Measurements from ENCODE around the gene MITF.
"Not testable (repeated sequence)": the region's sequence is repeated elsewhere in the genome, so short reads cannot be mapped to it uniquely, and the experiment has no call there.

MITF gene

GRCh38 chr3:69880069-69880640, 140.9 kb downstream of the MITF start:
- DNase-seq: no peak

GRCh38 chr3:69881051-69881450, 141.8 kb downstream of the MITF start:
- no peak for DNase-seq

DNA sequence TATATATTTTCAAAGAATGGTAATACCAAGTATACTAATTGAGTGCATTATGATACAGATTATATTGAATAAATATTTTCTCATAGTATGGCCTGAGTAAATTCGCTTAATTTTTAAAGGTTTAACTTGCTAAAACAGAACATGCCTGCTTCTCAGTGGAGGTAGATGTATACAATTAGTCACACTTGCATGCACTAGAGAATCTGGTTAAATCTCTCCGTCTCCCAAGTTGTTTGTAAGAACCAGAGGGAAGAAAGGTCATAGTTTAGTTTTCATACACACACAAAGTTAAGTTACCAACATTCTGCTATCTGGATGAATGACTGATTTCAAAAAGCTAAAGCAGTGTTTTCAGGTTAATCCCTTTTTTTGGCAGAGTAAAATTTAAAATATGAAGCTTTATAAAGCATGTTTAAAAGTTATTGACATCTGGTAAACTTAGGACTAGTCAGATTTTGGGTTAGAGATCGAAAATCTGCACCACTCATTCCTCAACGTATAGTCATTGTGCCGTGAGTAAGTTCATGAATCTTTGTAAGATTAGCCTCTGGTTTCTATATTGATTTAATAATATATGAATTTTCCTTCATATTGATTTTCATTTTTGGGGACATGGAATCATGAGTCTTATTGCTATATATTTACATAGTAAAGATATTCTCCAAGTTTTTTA, 142.6 kb downstream of the MITF start:
- no peak for DNase-seq

- DNase-seq: no peak
Measured at GRCh38 chr3:69882560-69882959, 143.3 kb downstream of the MITF start.

DNA sequence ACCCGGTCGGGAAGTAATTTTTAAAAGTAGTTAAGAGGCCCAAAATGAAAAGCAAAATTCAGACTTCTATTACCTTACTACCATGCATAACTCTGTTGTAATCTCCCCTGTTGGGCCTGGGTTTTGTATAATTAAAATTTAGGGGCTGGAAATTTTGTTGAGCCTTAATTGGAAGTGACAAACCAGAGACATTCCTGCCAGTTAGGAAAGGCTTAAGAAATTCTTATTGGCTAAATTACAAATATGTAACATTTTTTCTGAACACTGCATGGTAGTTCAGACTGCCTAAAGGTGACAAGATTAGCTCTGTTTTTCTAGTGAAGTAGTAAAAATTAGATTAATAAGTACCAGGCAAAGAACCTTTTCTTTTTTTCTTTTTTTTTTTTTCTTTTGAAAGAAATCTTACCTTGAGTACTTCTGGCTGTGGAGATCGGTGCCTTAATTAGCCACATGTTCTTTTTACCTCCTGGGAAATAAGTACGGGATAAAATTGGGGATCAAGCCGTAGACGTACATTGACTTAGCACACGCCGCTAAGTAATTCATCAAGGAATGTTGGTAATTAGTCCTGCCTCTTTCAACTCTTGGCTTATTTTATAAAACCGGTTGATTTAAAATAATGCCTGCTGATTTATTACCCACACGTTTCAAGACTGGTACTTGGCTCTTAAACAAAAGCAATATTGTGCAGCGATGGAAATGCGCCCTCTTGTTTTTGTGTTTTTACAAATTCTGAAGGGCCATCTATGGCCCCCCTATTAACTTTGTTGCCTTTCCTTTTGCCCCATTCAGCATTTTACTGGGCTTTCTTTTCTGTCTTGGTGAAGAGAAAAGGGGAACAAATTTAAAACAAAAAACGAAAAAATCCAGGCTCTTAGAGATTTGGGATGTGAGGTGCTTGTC, 149.0 kb downstream of the MITF start:
- DNase-seq: no peak

- no peak for DNase-seq
Measured at GRCh38 chr3:69888943-69889315, 149.7 kb downstream of the MITF start.

- DNase-seq: no peak
Measured at GRCh38 chr3:69890084-69890483, 150.8 kb downstream of the MITF start.

DNA sequence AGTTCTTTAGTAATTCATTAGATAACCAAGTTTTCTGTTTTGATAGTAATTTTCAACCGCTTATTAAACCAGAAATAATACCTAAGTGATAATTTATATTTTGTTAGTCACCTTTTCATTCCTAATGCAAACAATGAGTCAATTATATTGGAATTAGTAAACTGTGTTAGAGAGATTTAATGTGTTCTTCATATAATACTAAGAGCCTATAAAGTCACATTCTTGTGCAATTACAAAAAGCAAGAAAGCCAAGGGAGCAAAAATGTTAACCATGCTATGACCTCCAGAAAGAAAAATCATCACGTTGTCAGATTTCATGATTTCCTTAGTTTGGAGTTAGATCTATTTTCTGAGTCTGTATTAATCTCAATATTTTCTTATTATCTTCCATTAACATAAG, 151.4 kb downstream of the MITF start:
- no peak for DNase-seq

- no peak for DNase-seq
Measured at GRCh38 chr3:69892706-69893105, 153.4 kb downstream of the MITF start.

- no peak for DNase-seq
Measured at GRCh38 chr3:69893274-69893673, 154.0 kb downstream of the MITF start.

- DNase-seq: no peak
Measured at GRCh38 chr3:69896095-69896494, 156.8 kb downstream of the MITF start.

- no peak for DNase-seq
Measured at GRCh38 chr3:69900331-69900730, 161.1 kb downstream of the MITF start.

GRCh38 chr3:69901802-69902201, 162.5 kb downstream of the MITF start:
- DNase-seq: no peak

GRCh38 chr3:69902386-69902785, 163.1 kb downstream of the MITF start:
- no peak for DNase-seq

- peak; percentile 27 for DNase-seq
Measured at GRCh38 chr3:69906351-69906966, 167.2 kb downstream of the MITF start.

DNA sequence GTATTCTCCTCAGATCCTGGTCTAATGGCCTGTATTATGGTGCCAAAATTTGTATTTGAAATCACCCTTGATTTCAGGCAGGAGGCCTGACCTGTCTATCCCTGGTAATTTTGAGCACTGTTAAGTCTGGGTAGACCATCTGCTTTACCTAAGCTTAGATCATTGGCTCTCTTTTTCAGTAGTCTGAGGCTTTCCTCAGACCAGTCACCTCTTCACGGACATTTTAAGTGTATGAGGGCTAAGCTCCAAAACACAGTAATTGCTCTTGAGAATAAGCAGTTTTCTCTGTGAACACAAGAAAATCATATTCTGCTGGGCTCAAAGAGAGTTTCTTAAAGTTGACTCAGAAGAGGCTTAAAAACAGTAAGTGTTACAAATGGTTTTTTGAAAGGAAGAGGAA, 168.3 kb downstream of the MITF start:
- no peak for DNase-seq

DNA sequence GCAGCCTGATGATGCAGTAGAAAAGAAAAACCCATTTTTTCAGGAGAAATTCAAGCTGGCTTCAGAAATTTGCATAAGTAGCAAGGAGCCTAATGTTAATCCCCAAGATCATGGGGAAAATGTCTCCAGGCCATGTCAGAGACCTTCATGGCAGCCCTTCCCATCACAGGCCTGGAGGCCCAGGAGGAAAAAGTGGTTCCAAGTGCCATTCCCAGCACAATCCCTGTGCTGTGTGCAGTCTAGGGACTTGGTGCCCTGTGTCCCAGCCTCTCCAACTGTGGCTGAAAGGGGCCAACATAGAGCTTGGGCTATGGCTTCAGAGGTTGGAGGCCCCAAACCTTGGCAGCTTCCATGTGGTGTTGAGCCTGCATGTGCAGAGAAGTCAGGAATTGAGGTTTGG, 170.6 kb downstream of the MITF start:
- not testable (repeated sequence) for DNase-seq

GRCh38 chr3:69913422-69913821, 174.2 kb downstream of the MITF start:
- DNase-seq: no peak

GRCh38 chr3:69914395-69914794, 175.1 kb downstream of the MITF start:
- DNase-seq: no peak

DNA sequence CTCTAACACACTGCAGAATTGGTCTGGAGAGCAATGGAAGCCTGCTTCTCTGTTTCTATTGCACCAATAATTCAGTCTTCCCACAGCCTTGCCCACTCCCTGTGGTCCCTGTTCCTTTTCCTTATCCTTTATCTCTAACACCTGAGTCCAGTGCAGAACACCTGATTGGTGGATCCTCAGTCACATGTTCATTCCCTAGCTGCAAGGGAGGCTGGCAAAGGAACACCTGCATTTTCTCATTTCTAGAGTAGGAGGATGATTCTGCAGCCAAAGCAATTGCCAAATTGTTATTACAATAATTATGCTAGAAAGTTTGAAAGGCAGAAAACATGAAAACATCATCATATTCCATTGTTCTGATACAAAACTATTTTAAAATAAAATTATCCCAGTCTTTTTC, 176.5 kb downstream of the MITF start:
- no peak for DNase-seq

GRCh38 chr3:69920009-69920408, 180.7 kb downstream of the MITF start:
- not testable (repeated sequence) for DNase-seq

GRCh38 chr3:69921651-69922050, 182.4 kb downstream of the MITF start:
- DNase-seq: no peak

GRCh38 chr3:69922521-69923000, 183.3 kb downstream of the MITF start:
- no peak for DNase-seq
